BE2C (cell line): ENCODE measurements around the gene RAB1B.

Source experiments
- DNase-seq: peaks from one replicate; pipeline ENCODE4 v3.0.0-alpha.2; 2020
- H3K27me3 ChIP-seq: fragments of 250-450 bp; sonication (Bioruptor Pico); 2 replicates; pipeline ENCODE4 v1.5.1; 2020; ENCODE audit warnings: mild to moderate bottlenecking
- H3K36me3 ChIP-seq: fragments of 250-450 bp; sonication (Bioruptor Pico); 2 replicates; pipeline ENCODE4 v1.5.1; 2020; ENCODE audit warnings: mild to moderate bottlenecking
- H3K4me1 ChIP-seq: fragments of 250-450 bp; sonication (Bioruptor Pico); 2 replicates; pipeline ENCODE4 v1.5.1; 2020
- H3K4me3 ChIP-seq: 2 replicates; pipeline ENCODE4 v1.5.1; 2011; ENCODE audit warnings: low read depth, low read length
- H3K9me3 ChIP-seq: fragments of 250-450 bp; sonication (Bioruptor Pico); 2 replicates; pipeline ENCODE4 v1.5.1; 2020
- CTCF ChIP-seq: IDR thresholded peaks from 2 replicates; pipeline ENCODE4 v1.5.1; 2012; ENCODE audit warnings: mild to moderate bottlenecking, low read depth, low read length

Gene RAB1B

GRCh38 chr11:66311470-66311964, 43.1 kb downstream of the RAB1B start:
- Histone ChIP-seq H3K36me3 (no peaks in the 10 kb centered on the region), H3K9me3 (no peaks in the 10 kb centered on the region), H3K4me3 (peak overlapping the region; percentile 68), H3K4me1 (peaks cover 25% of the 10 kb centered on the region), H3K27me3 (no peaks in the 10 kb centered on the region)
- DNase-seq, result peak; percentile 54
- TF ChIP-seq CTCF, result peak; percentile 89

DNA sequence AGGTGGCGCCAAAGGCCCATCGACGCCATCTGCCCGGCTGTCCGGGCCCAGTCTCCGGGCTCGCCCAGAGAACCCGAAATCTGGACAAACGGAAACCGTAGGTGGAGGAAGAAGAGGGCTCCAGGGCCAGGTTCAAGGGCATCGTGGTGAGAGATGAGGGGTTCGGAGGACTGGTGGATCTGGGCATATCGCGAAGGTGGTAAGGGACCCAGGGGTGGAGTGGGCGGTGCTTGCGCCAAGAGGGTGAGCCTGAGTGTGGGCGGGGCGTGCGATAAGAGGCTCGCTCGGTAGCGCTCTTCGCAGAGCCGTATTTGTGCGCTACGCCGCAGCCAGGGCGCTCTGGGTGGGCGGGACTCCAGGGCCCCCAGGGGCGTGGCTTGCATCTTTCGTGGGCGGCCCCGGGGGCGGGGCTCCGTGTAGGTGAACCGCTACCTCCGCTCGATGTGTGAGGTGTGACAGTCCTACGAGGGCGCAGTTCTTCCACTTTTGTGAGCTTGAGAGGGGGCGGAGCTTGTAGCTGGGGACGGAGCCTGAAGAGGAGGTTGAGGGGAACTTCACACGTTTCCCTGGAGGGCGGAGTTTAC, 43.6 kb downstream of the RAB1B start:
- no peaks in the 10 kb centered on the region for H3K36me3 ChIP-seq
- peaks cover 27% of the 10 kb centered on the region for H3K4me1 ChIP-seq
- H3K4me3 ChIP-seq, result peak overlapping the region; percentile 68
- DNase-seq, result peak; percentile 97
- TF ChIP-seq CTCF, result no peak
- H3K27me3 ChIP-seq, result no peaks in the 10 kb centered on the region
- H3K9me3 ChIP-seq, result no peaks in the 10 kb centered on the region

DNA sequence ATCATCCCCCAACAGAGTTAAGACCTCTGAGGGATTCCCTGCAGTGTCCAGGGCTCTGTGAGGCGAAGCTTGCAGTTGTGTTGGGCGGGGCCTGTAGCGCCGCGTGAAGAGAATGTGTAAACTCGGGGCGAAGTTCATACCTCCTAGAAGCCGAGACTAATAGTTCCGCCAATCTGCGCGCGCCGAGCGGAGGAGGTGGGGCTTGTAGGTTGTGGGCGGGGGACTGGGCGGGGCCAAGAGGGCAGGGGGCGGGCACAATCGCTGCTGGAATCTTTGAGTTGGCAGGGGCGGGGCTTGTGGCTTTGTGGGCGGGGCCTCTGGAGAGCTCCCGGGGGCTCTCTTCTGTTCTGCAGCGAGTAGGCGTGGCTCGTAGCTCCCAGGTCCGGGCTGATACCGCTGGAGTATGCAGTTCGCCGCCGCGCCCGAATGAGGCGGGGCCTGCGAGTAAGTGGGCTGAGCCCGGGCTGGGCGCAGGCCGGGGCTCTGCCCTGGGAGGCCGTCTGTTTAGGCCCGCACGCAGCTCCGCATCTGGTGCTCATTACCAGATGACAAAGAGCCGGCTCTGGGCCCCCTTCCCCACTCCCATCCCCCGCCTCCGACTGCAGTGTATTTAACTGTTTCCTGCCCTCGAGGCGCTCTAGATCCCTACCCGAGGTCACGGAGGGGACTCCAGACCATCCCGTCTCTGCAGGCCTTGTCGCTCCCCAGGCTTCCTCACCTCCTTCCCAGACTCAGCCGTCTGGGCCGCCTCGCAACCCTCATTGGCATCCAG, 44.3 kb downstream of the RAB1B start:
- no peaks in the 10 kb centered on the region for H3K36me3 ChIP-seq

GRCh38 chr11:66313321-66314185, 45.1 kb downstream of the RAB1B start:
- Histone ChIP-seq H3K27me3 (no peaks in the 10 kb centered on the region), H3K4me1 (peaks cover 39% of the 10 kb centered on the region), H3K9me3 (no peaks in the 10 kb centered on the region), H3K36me3 (no peaks in the 10 kb centered on the region), H3K4me3 (peak overlapping the region; percentile 62)
- peak; percentile 40 for TF ChIP-seq CTCF
- peak; percentile 45 for DNase-seq

More for the DNA sequence above, 44.3 kb downstream of the RAB1B start:
- Histone ChIP-seq H3K27me3 (no peaks in the 10 kb centered on the region), H3K4me3 (peak overlapping the region; percentile 68), H3K4me1 (peaks cover 31% of the 10 kb centered on the region), H3K9me3 (no peaks in the 10 kb centered on the region)
- no peak for TF ChIP-seq CTCF
- DNase-seq, result peak; percentile 100

DNA sequence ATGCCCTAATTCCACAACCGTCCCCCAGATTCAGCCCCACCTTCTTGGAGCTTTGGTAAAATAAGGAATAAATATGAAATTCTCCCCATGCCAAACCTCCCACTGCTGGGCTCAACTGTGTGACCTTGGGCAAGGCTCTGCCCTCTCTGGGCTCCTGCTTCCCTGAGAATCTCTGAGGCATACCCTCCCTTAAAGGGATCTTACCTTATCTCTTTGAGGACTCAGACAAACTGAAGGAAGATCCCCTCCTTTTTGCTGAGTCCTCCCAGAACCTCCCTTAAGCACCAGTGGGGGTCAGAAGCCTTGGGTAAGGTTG, 45.7 kb downstream of the RAB1B start:
- Histone ChIP-seq H3K9me3 (no peaks in the 10 kb centered on the region), H3K4me3 (peak overlapping the region; percentile 62), H3K27me3 (no peaks in the 10 kb centered on the region), H3K36me3 (no peaks in the 10 kb centered on the region), H3K4me1 (peaks cover 40% of the 10 kb centered on the region)
- no peak for DNase-seq
- TF ChIP-seq CTCF, result no peak
